ENCODE data around the gene HDLBP. TPM values are rescaled to one million over a fixed set of nuclear protein-coding genes. Genes with fewer than 3 reads are reported as not detected.

HDLBP gene, protein sequence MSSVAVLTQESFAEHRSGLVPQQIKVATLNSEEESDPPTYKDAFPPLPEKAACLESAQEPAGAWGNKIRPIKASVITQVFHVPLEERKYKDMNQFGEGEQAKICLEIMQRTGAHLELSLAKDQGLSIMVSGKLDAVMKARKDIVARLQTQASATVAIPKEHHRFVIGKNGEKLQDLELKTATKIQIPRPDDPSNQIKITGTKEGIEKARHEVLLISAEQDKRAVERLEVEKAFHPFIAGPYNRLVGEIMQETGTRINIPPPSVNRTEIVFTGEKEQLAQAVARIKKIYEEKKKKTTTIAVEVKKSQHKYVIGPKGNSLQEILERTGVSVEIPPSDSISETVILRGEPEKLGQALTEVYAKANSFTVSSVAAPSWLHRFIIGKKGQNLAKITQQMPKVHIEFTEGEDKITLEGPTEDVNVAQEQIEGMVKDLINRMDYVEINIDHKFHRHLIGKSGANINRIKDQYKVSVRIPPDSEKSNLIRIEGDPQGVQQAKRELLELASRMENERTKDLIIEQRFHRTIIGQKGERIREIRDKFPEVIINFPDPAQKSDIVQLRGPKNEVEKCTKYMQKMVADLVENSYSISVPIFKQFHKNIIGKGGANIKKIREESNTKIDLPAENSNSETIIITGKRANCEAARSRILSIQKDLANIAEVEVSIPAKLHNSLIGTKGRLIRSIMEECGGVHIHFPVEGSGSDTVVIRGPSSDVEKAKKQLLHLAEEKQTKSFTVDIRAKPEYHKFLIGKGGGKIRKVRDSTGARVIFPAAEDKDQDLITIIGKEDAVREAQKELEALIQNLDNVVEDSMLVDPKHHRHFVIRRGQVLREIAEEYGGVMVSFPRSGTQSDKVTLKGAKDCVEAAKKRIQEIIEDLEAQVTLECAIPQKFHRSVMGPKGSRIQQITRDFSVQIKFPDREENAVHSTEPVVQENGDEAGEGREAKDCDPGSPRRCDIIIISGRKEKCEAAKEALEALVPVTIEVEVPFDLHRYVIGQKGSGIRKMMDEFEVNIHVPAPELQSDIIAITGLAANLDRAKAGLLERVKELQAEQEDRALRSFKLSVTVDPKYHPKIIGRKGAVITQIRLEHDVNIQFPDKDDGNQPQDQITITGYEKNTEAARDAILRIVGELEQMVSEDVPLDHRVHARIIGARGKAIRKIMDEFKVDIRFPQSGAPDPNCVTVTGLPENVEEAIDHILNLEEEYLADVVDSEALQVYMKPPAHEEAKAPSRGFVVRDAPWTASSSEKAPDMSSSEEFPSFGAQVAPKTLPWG (N-terminal part only)
- total RNA-seq = 646 and 686 TPM in 2 replicates

DNA sequence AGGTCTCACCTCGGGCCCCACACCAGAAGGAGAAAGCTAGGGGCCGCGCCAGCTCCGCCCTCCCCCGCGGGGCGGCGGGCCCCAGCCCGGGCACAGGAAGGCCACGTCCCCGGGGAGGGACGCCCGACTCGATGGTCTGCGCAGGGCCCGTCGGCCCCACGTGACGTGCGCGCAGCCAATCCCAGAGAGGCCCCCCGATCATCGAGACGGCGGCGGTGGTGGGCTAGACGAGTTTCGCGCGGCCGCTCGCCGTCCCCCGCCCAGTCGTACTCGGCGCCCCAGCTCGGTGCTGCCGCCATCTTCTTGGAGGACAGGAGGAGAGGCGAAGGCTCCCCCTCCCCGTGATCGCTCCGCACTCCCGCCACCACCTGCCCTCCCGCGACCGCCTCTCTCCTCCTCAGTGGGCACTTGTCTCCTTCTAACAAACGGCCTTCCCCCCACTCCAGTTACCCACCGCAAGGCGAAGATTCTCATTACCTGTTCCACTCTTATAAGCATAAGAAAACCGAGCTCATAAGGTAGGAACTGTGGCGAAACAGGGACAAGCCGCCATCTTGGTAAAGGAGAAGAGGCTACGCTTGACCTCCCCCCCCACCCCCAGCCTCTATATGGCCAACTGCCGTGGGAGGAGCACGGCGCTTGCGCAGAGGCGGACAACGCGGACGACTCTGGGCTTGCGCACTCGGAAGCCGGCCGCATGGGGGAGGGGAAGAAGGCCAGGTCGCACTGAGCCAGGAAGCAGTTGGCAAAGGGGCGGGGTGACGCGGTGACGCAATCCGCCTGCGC, at the start of gene HDLBP:
Gene HDLBP, minus strand, starts transcription at position 580 of the 786 bp plus-strand sequence. CDS start 48,803 bp downstream, outside the sequence.

DNA sequence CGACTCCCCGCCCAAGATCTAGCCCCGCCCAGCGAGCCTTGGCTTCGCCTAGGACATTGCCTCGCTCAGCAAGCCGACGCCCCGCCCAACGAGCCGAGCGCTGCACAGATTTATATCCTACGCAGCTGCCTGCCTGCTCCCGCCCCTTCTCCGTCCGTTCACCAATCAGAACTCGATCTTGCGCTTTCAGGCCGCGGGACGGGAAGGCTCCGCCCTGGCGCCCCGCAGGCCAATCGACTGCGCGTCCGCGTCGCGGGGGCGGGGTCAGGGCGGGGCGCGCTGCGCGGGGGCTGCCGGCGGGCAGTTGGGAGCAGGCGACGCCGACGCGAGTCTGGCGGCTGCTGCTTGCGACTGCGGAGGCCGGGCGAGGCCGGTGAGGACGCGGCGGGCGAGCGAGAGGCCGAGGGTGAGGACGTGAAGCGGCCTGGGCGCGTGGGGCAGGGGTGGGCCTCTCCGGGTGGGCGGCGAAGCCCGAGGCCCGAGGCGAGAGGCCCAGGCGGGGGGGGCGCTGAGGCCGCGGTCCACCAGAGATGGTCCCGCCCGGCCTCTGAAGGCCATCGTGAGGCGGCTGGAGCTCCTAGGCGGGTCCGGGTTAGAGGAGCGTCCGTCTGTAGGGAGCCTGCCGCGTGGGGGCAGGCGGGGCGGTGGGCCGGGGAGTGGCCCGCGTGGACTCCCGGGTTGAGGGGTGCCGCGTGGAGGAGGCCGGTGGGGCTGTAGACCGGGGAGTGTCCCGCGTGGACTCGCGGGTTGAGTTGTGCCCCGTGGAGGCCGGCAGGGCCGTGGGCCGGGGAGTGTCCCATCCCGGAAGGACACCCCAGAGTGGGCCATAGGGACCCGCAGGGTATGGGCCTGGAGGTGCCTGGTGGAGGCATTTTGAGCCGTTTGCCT, 40.8 kb upstream of the HDLBP start, which contains the start of gene FARP2:
Gene FARP2, plus strand, starts transcription at position 303 of the 888 bp plus-strand sequence. CDS start 16,823 bp downstream, outside the sequence.

DNA sequence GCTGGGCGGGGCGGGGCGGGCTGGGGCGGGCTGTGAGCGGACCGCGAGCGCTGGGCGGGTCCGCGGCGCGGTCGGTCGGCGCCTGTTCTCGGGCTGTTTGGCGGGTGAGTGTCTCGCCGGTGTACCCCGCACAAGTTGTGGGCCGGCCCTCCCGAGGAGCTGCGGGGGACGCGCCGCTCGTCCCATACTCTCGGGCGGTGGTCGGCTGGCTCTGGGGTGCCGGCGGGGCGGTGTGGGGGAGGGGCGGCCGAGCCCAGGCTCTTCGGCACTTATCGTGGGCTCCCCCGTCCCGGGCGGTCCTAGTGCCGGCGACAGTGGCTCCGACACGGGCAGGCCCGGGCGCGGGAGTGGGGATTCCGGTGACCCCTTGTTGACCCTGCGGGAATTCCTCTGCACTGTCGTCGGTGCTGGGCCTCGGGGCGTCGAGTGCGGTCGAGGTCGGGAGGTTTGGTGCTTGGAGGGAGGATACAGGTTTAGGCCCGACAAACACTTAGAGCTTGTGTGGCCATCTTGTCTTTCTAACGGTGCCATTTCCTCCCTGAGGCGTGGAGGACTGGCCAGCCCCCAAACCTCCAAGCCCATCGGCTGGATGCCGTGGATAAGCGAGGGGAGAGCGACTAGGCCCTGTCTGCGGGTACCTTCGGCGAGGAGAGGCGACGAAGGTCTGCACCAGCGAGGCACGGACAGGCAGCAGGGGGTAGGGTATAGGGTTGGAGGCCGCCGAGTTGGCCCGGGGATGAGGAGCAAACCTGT, 583 bp upstream of the HDLBP start, which contains the start of gene SEPTIN2:
Gene SEPTIN2, plus strand, starts transcription at position 47 of the 753 bp plus-strand sequence. CDS start 8,308 bp downstream, outside the sequence.

DNA sequence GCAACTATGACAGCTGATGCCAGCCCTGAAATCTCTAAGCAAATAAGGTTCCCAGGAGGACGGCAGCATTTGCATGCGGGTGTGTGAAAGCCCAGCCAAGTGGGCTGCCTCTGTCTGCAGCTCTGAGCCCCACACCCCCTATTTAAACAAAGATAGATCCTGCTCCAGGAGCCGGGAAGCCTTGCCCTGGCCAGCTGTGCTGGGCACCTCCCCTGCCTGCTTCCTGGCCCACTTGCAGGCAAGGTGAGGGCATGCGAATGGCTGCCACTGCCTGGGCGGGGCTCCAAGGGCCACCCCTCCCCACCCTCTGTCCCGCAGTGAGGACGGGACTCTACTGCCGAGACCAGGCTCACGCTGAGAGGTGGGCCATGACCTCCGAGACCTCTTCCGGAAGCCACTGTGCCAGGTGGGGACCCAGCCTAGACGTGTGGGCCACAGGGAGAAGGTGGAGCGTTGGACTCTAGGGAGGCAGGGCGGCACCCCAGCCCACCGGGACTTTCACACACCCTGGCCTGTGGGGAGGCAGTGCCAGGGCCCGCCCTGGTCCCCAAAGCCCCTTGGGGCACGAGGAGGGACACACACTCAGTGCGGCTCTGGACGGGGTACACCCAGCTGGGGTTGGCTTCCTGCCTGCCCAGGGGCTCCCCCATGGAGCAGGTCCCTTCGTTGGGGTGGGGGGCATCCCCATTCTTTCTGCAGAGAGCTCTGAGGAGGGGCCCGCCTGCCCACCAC, 126.9 kb downstream of the HDLBP start, which contains the start of gene ANO7:
Gene ANO7, plus strand, starts transcription at position 317 of the 732 bp plus-strand sequence. CDS start 1,387 bp downstream, outside the sequence.

Other genes with a start within 250 kb of the HDLBP start
- gene MTERF4, start 213.4 kb downstream of the HDLBP start, total RNA-seq = 16.5 and 26.4 TPM in 2 replicates
- 0.54 and 1.9 TPM in 2 replicates for gene PASK, start 166.2 kb downstream of the HDLBP start, total RNA-seq
- 63.9 and 77.3 TPM in 2 replicates for gene PPP1R7, start 165.2 kb downstream of the HDLBP start, total RNA-seq
- 1.6 and 2.0 TPM in 2 replicates for gene ANO7, start 127.0 kb downstream of the HDLBP start, total RNA-seq
- gene SEPTIN2, start 253 bp upstream of the HDLBP start, total RNA-seq = 364 and 366 TPM in 2 replicates
- gene FARP2, start 40.6 kb upstream of the HDLBP start, total RNA-seq = 30.3 and 42.9 TPM in 2 replicates
- gene STK25, start 192.9 kb upstream of the HDLBP start, total RNA-seq = 198 and 268 TPM in 2 replicates
- gene BOK, start 243.1 kb upstream of the HDLBP start, total RNA-seq = 64.0 and 78.2 TPM in 2 replicates

Measured in cardiac atrium fibroblast (primary cell).